HEK293 (cell line): Measurements from ENCODE around the gene HIVEP2.

Experiments
- CTCF ChIA-PET: fragments of 350-600 bp; formaldehyde crosslinking; extraction: SDS; loops from one replicate; lab custom pipeline; 2021; ENCODE audit warnings: antibody characterized with exemption; lab: Yijun Ruan, JAX
- POLR2A ChIA-PET: fragments of 300-600 bp; formaldehyde crosslinking; extraction: SDS; loops from one replicate; lab custom pipeline; 2020; ENCODE audit warnings: antibody characterized with exemption, inconsistent platforms; lab: Yijun Ruan, JAX
- H3K27ac ChIP-seq: fragments of 200-500 bp; sonication (Bioruptor generic); 2 replicates; pipeline ENCODE4 v1.5.1; 2014; ENCODE audit warnings: low read depth, low read length, control low read depth, inconsistent platforms; ENCODE audit errors: extremely low read depth
- H3K36me3 ChIP-seq, 2 experiments: fragments of 200-500 bp in 1 of 2; sonication (Bioruptor generic) in 1 of 2; 1 replicate in 1 of 2; 2 replicates in 1 of 2; pipeline ENCODE4 v1.5.1; 2014 to 2017; ENCODE audit warnings: inconsistent platforms in 2 of 2, low read length in 2 of 2; ENCODE audit not compliant: control insufficient read depth in 2 of 2, insufficient read depth in 1 of 2
- H3K4me1 ChIP-seq: fragments of 200-500 bp; sonication (Bioruptor generic); 2 replicates; pipeline ENCODE4 v1.5.1; 2014; ENCODE audit warnings: mild to moderate bottlenecking, low read length, inconsistent platforms; ENCODE audit not compliant: control insufficient read depth, insufficient read depth
- H3K4me3 ChIP-seq: 2 replicates; pipeline ENCODE4 v1.5.1; 2011; ENCODE audit warnings: low read depth, mild to moderate bottlenecking, control low read depth, low read length, moderate library complexity
- H3K9me3 ChIP-seq: fragments of 200-500 bp; sonication (Bioruptor generic); 2 replicates; pipeline ENCODE4 v1.5.1; 2014; ENCODE audit warnings: low read depth, low read length, inconsistent platforms; ENCODE audit not compliant: control insufficient read depth, insufficient read depth
- BCL11B ChIP-seq: fragments of 450-650 bp; formaldehyde crosslinking; IDR thresholded peaks from 2 replicates; pipeline ENCODE4 v1.5.1; 2016; ENCODE audit warnings: low read depth, missing biosample characterization, missing genetic modification characterization
- PRDM1 ChIP-seq: fragments of 450-650 bp; formaldehyde crosslinking; IDR thresholded peaks from 2 replicates; pipeline ENCODE4; 2016; ENCODE audit warnings: missing biosample characterization, missing genetic modification characterization
- SCRT1 ChIP-seq: fragments of 450-650 bp; formaldehyde crosslinking; IDR thresholded peaks from 2 replicates; pipeline ENCODE4 v1.5.1; 2016; ENCODE audit warnings: missing biosample characterization, missing genetic modification characterization, borderline replicate concordance
- ZNF121 ChIP-seq: fragments of 450-650 bp; formaldehyde crosslinking; IDR thresholded peaks from 2 replicates; pipeline ENCODE4 v1.5.1; 2016; ENCODE audit warnings: missing biosample characterization, missing genetic modification characterization
- ZNF423 ChIP-seq: fragments of 450-650 bp; formaldehyde crosslinking; IDR thresholded peaks from 2 replicates; pipeline ENCODE4 v1.5.1; 2016; ENCODE audit warnings: missing biosample characterization, missing genetic modification characterization
- ZNF560 ChIP-seq: fragments of 450-650 bp; formaldehyde crosslinking; IDR thresholded peaks from 2 replicates; pipeline ENCODE4 v1.5.1; 2017; ENCODE audit warnings: missing biosample characterization, missing genetic modification characterization, borderline replicate concordance
- ZNF571 ChIP-seq: fragments of 450-650 bp; formaldehyde crosslinking; IDR thresholded peaks from 2 replicates; pipeline ENCODE4 v1.5.0; 2017; ENCODE audit warnings: missing biosample characterization, missing genetic modification characterization
- TF ChIP-seq, protein P1 (sequence below): fragments of 450-650 bp; formaldehyde crosslinking; conservative IDR thresholded peaks from 2 replicates; pipeline ENCODE4 v1.5.1; 2016; ENCODE audit warnings: low read depth, missing biosample characterization, missing genetic modification characterization
- TF ChIP-seq, protein P2 (sequence below): fragments of 450-650 bp; formaldehyde crosslinking; IDR thresholded peaks from 2 replicates; pipeline ENCODE4 v1.5.1; 2017; ENCODE audit warnings: missing biosample characterization, missing genetic modification characterization

The HIVEP2 gene

DNA sequence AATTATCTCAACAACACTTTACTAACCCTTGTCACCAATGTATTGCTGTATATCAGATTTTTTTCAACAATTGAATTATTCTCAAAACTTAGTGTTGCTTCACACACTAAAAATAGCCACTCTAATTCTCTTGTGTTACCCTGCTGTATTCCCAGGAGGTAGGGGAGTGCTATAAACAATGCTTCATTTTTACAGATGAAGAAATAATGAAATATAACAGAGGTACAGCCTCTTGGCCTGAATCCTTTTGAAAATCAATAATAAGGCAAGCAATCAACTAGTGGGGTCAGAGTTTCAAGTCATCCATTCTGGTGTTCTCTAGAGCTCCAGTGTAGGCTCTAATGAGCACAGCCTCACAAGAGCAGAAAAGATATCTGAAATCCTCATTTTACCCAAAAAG lies 10.9 kb downstream of the HIVEP2 start:
- POLR2A ChIA-PET: interaction anchor here (1.0 kb wide), 1 partner anchor 10 kb away, joined by 3 read pairs; no protein-coding TSS in a partner anchor

DNA sequence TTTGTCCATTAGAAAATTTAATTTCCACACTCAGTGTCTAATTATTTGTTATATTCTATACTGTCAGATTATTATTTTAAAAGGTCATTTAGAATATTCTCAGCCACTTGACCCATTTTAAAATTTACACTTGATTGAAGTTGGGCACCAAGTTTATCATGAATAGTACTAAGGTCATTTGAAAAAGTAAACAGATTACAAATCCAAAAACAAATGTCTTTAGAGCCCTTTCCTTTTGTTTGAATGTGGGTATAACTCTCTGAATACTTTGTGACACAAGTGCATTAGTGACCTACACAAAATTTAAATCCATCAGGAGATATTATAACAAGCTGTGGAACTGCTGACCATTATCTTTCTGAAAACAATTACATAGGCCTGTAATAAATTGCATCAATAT lies 11.3 kb downstream of the HIVEP2 start:
- POLR2A ChIA-PET: interaction anchor here (1.0 kb wide), 1 partner anchor 10 kb away, joined by 3 read pairs; no protein-coding TSS in a partner anchor
- Histone ChIP-seq H3K9me3 (no peaks in the 10 kb centered on the region), H3K4me3 (no peak overlapping the region), H3K4me1 (peaks cover 10% of the 10 kb centered on the region; the same call in 1 of the 2 replicates), H3K27ac (no peak overlapping the region), H3K36me3 (no peaks in the 10 kb centered on the region)
- CTCF ChIA-PET: no interaction called here
- no peak for TF ChIP-seq SCRT1 (tag by site-specific recombination)

More for the DNA sequence above, 10.9 kb downstream of the HIVEP2 start:
- no peak for TF ChIP-seq ZNF571
- TF ChIP-seq, protein P1, sequence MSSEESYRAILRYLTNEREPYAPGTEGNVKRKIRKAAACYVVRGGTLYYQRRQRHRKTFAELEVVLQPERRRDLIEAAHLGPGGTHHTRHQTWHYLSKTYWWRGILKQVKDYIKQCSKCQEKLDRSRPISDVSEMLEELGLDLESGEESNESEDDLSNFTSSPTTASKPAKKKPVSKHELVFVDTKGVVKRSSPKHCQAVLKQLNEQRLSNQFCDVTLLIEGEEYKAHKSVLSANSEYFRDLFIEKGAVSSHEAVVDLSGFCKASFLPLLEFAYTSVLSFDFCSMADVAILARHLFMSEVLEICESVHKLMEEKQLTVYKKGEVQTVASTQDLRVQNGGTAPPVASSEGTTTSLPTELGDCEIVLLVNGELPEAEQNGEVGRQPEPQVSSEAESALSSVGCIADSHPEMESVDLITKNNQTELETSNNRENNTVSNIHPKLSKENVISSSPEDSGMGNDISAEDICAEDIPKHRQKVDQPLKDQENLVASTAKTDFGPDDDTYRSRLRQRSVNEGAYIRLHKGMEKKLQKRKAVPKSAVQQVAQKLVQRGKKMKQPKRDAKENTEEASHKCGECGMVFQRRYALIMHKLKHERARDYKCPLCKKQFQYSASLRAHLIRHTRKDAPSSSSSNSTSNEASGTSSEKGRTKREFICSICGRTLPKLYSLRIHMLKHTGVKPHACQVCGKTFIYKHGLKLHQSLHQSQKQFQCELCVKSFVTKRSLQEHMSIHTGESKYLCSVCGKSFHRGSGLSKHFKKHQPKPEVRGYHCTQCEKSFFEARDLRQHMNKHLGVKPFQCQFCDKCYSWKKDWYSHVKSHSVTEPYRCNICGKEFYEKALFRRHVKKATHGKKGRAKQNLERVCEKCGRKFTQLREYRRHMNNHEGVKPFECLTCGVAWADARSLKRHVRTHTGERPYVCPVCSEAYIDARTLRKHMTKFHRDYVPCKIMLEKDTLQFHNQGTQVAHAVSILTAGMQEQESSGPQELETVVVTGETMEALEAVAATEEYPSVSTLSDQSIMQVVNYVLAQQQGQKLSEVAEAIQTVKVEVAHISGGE (tag by site-specific recombination): no peak
- no peak for TF ChIP-seq BCL11B (tag by site-specific recombination)
- no peak for TF ChIP-seq ZNF423 (tag by site-specific recombination)
- TF ChIP-seq PRDM1 (tag by site-specific recombination): no peak
- peaks cover 10% of the 10 kb centered on the region; the same call in 1 of the 2 replicates for H3K4me1 ChIP-seq
- CTCF ChIA-PET: no interaction called here
- no peak overlapping the region for H3K4me3 ChIP-seq
- H3K36me3 ChIP-seq: no peaks in the 10 kb centered on the region
- no peaks in the 10 kb centered on the region for H3K9me3 ChIP-seq
- H3K27ac ChIP-seq: no peak overlapping the region

- Histone ChIP-seq H3K36me3 (no peaks in the 10 kb centered on the region), H3K4me1 (peaks cover 7% of the 10 kb centered on the region; the same call in 1 of the 2 replicates), H3K4me3 (no peak overlapping the region), H3K9me3 (no peaks in the 10 kb centered on the region), H3K27ac (no peak overlapping the region)
- CTCF ChIA-PET: no interaction called here
- TF ChIP-seq, protein P2, sequence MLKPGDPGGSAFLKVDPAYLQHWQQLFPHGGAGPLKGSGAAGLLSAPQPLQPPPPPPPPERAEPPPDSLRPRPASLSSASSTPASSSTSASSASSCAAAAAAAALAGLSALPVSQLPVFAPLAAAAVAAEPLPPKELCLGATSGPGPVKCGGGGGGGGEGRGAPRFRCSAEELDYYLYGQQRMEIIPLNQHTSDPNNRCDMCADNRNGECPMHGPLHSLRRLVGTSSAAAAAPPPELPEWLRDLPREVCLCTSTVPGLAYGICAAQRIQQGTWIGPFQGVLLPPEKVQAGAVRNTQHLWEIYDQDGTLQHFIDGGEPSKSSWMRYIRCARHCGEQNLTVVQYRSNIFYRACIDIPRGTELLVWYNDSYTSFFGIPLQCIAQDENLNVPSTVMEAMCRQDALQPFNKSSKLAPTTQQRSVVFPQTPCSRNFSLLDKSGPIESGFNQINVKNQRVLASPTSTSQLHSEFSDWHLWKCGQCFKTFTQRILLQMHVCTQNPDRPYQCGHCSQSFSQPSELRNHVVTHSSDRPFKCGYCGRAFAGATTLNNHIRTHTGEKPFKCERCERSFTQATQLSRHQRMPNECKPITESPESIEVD: no peak
- TF ChIP-seq ZNF560: no peak
- POLR2A ChIA-PET: no interaction called here
These were observed 12.1 kb downstream of the HIVEP2 start for GRCh38 chr6:142932889-142933288.

GRCh38 chr6:142929751-142930358 lies 15.1 kb downstream of the HIVEP2 start:
- ChIA-PET POLR2A (interaction anchor here (1.4 kb wide), 1 partner anchor 9 kb away, joined by 3 read pairs; no protein-coding TSS in a partner anchor), CTCF (interaction anchor here (2.6 kb wide), 1 partner anchor 14 kb away, joined by 9 read pairs; no protein-coding TSS in a partner anchor)
- TF ChIP-seq ZNF121: no peak
- Histone ChIP-seq H3K9me3 (no peaks in the 10 kb centered on the region), H3K4me1 (peaks cover 7% of the 10 kb centered on the region; the same call in 1 of the 2 replicates), H3K36me3 (no peaks in the 10 kb centered on the region), H3K4me3 (no peak overlapping the region), H3K27ac (no peak overlapping the region)
